K562 (cell line): Measurements from ENCODE around the gene OR52A5. TPM values are rescaled to one million over a fixed set of nuclear protein-coding genes. Genes with fewer than 3 reads are reported as not detected.
A peak's percentile ranks its signal among the peaks of the same experiment; 100 is the strongest.

ENCODE experiments used
- BHLHE40 ChIP-seq: IDR thresholded peaks from 2 replicates; pipeline ENCODE4 v1.6.1; 2011; ENCODE audit warnings: low read length, improper control_type of control experiment
- CBFA2T2 ChIP-seq: fragments of 450-650 bp; conservative IDR thresholded peaks from 2 replicates; pipeline ENCODE4 v1.6.1; 2017; ENCODE audit warnings: mild to moderate bottlenecking
- EHMT2 ChIP-seq: fragments of 450-650 bp; IDR thresholded peaks from 2 replicates; pipeline ENCODE4 v1.6.1; 2018; ENCODE audit warnings: antibody characterized with exemption
- HNRNPUL1 ChIP-seq: fragments of 200-400 bp; formaldehyde crosslinking; IDR thresholded peaks from 2 replicates; pipeline ENCODE4 v1.6.1; 2017; ENCODE audit warnings: low read length
- JUN ChIP-seq, 2 experiments: sonication (generic) in 1 of 2; formaldehyde crosslinking in 1 of 2; IDR thresholded peaks; 2 replicates each; pipeline versions ENCODE4 v1.6.1 to v1.8.0; 2012 to 2022; ENCODE audit warnings: borderline replicate concordance in 2 of 2, mild to moderate bottlenecking in 2 of 2, improper control_type of control experiment in 1 of 2, low read depth in 1 of 2, low read length in 1 of 2, missing genetic modification reagents in 1 of 2
- SAFB ChIP-seq: fragments of 200-400 bp; formaldehyde crosslinking; IDR thresholded peaks from 2 replicates; pipeline ENCODE4 v1.6.1; 2017; ENCODE audit warnings: low read depth, low read length, borderline replicate concordance
- SIX5 ChIP-seq, 2 experiments: IDR thresholded peaks; 2 replicates each; pipeline ENCODE4 v1.6.1; 2011; ENCODE audit warnings: low read length in 2 of 2, borderline replicate concordance in 1 of 2, low read depth in 1 of 2, mild to moderate bottlenecking in 1 of 2, moderate library complexity in 1 of 2; ENCODE audit not compliant: insufficient read depth in 1 of 2
- SNAPC5 ChIP-seq: fragments of 250-450 bp; sonication (Bioruptor Pico); IDR thresholded peaks from 2 replicates; pipeline ENCODE4 v1.8.0; 2021; ENCODE audit warnings: moderate library complexity, mild to moderate bottlenecking, inconsistent platforms
- TRIM25 ChIP-seq: fragments of 450-650 bp; IDR thresholded peaks from 2 replicates; pipeline ENCODE4 v1.7.0; 2016; ENCODE audit warnings: borderline replicate concordance
- TSC22D4 ChIP-seq: fragments of 450-650 bp; IDR thresholded peaks from 2 replicates; pipeline ENCODE4 v1.6.1; 2016; ENCODE audit warnings: missing genetic modification characterization, missing biosample characterization, control low read depth
- VEZF1 ChIP-seq: fragments of 200-800 bp; sonication (Bioruptor generic); IDR thresholded peaks from 2 replicates; pipeline ENCODE4 v1.6.1; 2017; ENCODE audit warnings: missing genetic modification characterization, missing compliant biosample characterization
- ZNF518B ChIP-seq: fragments of 250-450 bp; sonication (Bioruptor Pico); IDR thresholded peaks from 2 replicates; pipeline ENCODE4 v1.5.0; 2021; ENCODE audit warnings: mild to moderate bottlenecking, moderate library complexity
- ZNF766 ChIP-seq: fragments of 200-800 bp; sonication (Bioruptor generic); conservative IDR thresholded peaks from 2 replicates; pipeline ENCODE4 v1.6.1; 2016; ENCODE audit warnings: missing genetic modification characterization, missing compliant biosample characterization
- ZZZ3 ChIP-seq: fragments of 450-650 bp; IDR thresholded peaks from 2 replicates; pipeline ENCODE4 v1.6.1; 2016; ENCODE audit warnings: antibody characterized with exemption, mild to moderate bottlenecking, moderate library complexity
- polyA plus RNA-seq, 8 experiments: library from polyadenylated mRNA; depleted of rRNA in 4 of 8; stranded (reverse) in 5 of 8; unstranded in 3 of 8; fragments of >200 nt; fragmentation: Nextera tagmentation in 2 of 8; fragmentation: Illumina TruSeq in 1 of 8; extraction: Ambion mirVana in 2 of 8; extraction: Trizol in 1 of 8; gene quantifications; 2 replicates each; pipeline versions ENCODE4 v1.2.1 to v1.2.3, GENCODE V29; 2011 to 2014; ENCODE audit warnings: inconsistent platforms in 1 of 8, missing spikeins in 1 of 8
- total RNA-seq, 7 experiments: library from RNA; depleted of rRNA in 6 of 7; stranded (reverse); fragments of >200 nt in 6 of 7; fragmentation: Illumina TruSeq in 2 of 7; extraction: Trizol in 2 of 7; gene quantifications; 2 replicates each; pipeline versions ENCODE4 v1.2.1 to v1.2.3, GENCODE V29; 2011 to 2021; ENCODE audit warnings: low replicate concordance in 1 of 7

OR52A5 gene
- total and polyA plus RNA-seq, 9 of the 15 experiments (the other 6 are each of a cell fraction or from before 2014, with no cell fraction given) = 0.04 to 1.1 (median 0.94) TPM; not detected in 6

- TF ChIP-seq SAFB (no peak), HNRNPUL1 (no peak), EHMT2 (no peak), SNAPC5 (CRISPR knock-in tag) (no peak), TRIM25 (no peak), BHLHE40 (0 out of 2 replicates have a peak, but pooled peaks have one; percentile 10), SIX5 (IDR thresholded peaks at IDR 0.05; ENCODE audit: borderline replicate concordance in 1 of 2, insufficient read depth in 1 of 2, low read depth in 1 of 2, low read length in 2 of 2) (no peak), VEZF1 (no peak), ZNF518B (CRISPR knock-in tag) (no peak), ZZZ3 (no peak), JUN (IDR thresholded peaks at IDR 0.05; ENCODE audit: borderline replicate concordance, low read depth, low read length) (0 out of 2 replicates have a peak, but pooled peaks have one; percentile 37), JUN (CRISPR knock-in tag; IDR thresholded peaks at IDR 0.05; ENCODE audit: borderline replicate concordance) (no peak), ZNF766 (CRISPR knock-in tag) (peak; percentile 73; the same call in 1 of the 2 replicates), TSC22D4 (tag) (no peak), CBFA2T2 (no peak)
- TF ChIP-seq, all 486 proteins: peak for 37
Measured at GRCh38 chr11:5123802-5124521, 14.2 kb downstream of the OR52A5 start (continued).
